Fibroblast of peridontal ligament (primary cell): ENCODE data around the gene SLC4A4.

Source experiments
- DNase-seq: peaks from one replicate; pipeline ENCODE4 v3.0.0-alpha.2; 2010; ENCODE audit errors: extremely low read depth

SLC4A4 gene

GRCh38 chr4:71338846-71339593 is at the start of gene SLC4A4:
SLC4A4 (plus strand) TSS chr4:71339020.
- DNase-seq = peak; percentile 57

GRCh38 chr4:71290074-71290473 is 48.7 kb upstream of the SLC4A4 start:
- peak; percentile 81 for DNase-seq

- no peak for DNase-seq
These were observed 48.3 kb upstream of the SLC4A4 start for GRCh38 chr4:71290476-71290875.

- no peak for DNase-seq
These were observed 46.6 kb upstream of the SLC4A4 start for GRCh38 chr4:71292228-71292627.

GRCh38 chr4:71293705-71294104 is 45.1 kb upstream of the SLC4A4 start:
- DNase-seq = peak; percentile 87

GRCh38 chr4:71294301-71294700 is 44.5 kb upstream of the SLC4A4 start:
- peak; percentile 57 for DNase-seq

- no peak for DNase-seq
These were observed 41.9 kb upstream of the SLC4A4 start for GRCh38 chr4:71296945-71297344.

- DNase-seq = no peak
These were observed 38.5 kb upstream of the SLC4A4 start for GRCh38 chr4:71300362-71300761.

GRCh38 chr4:71300964-71301363 is 37.9 kb upstream of the SLC4A4 start:
- DNase-seq = no peak

GRCh38 chr4:71303287-71303686 is 35.5 kb upstream of the SLC4A4 start:
- no peak for DNase-seq

- DNase-seq = peak; percentile 72
These were observed 35.0 kb upstream of the SLC4A4 start for GRCh38 chr4:71303850-71304249.

- no peak for DNase-seq
These were observed 34.5 kb upstream of the SLC4A4 start for GRCh38 chr4:71304289-71304850.

- DNase-seq = no peak
These were observed 31.1 kb upstream of the SLC4A4 start for GRCh38 chr4:71307729-71308128.

GRCh38 chr4:71322425-71322824 is 16.4 kb upstream of the SLC4A4 start:
- peak; percentile 73 for DNase-seq

- DNase-seq = no peak
These were observed 5.5 kb upstream of the SLC4A4 start for GRCh38 chr4:71333368-71333767.

GRCh38 chr4:71333960-71334359 is 4.9 kb upstream of the SLC4A4 start:
- DNase-seq = no peak

- peak; percentile 40 for DNase-seq
These were observed 4.3 kb upstream of the SLC4A4 start for GRCh38 chr4:71334465-71334882.

GRCh38 chr4:71343670-71344466 is 5.0 kb downstream of the SLC4A4 start:
- no peak for DNase-seq

GRCh38 chr4:71346710-71347109 is 7.9 kb downstream of the SLC4A4 start:
- DNase-seq = no peak

GRCh38 chr4:71348586-71348985 is 9.8 kb downstream of the SLC4A4 start:
- no peak for DNase-seq

GRCh38 chr4:71355045-71355444 is 16.2 kb downstream of the SLC4A4 start:
- no peak for DNase-seq

GRCh38 chr4:71355971-71356370 is 17.2 kb downstream of the SLC4A4 start:
- DNase-seq = no peak
